GDM1 (cell line): ENCODE data around the gene RPL9.
"Not testable (repeated sequence)": the region's sequence is repeated elsewhere in the genome, so short reads cannot be mapped to it uniquely, and the experiment has no call there.

ENCODE experiments used
- DNase-seq: peaks from one replicate; lab custom pipeline; 2025; lab: John Stamatoyannopoulos, UW

The RPL9 gene

DNA sequence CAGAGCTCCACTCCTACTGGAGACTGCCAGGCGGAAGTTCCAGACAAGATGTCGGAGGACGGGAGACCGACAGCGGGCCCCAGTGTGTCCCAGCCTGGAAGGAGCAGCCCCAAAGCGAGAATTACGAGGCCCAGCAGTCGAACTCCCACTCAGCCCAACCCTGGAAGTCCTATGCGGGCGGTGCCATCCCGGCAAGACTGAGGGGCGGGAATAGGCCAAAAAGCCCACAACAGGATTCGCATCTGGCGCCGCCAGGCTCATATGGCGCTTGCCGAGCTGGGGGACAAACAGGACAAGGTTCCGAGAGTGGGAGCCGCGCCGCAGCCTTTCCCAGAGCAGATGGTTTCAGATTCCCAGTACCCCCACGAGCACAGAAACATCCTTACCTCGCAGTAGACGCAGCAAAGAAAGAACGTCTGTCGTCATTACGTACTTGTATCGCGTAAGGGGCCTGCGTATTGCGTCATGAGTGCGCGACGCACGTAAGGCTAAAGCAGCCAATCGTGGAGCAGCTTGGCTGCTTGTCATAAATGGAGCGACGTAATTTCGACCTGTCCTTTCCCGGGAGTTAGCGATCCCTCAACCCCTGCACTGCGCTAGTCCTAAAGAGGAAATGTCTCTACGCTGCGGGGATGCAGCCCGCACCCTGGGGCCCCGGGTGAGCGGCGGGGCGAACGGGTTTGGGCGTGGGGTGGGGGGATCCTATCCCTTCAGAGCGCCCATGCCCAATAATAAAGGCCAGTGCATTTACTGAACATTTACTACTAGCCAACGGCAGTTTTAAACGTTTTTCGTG, at the start of gene RPL9, which contains the start of gene LIAS:
RPL9 (minus strand) TSS at position 418 of the 796 bp plus-strand sequence. CDS start 483 bp downstream, outside the sequence.
LIAS (plus strand) TSS at position 552 of the 796 bp plus-strand sequence; CDS start at position 614, 62 bp downstream.
- peak; percentile 97 for DNase-seq

GRCh38 chr4:39505581-39505980, 46.9 kb upstream of the RPL9 start:
- DNase-seq, result no peak

- no peak for DNase-seq
Observed at GRCh38 chr4:39504538-39504937, 45.8 kb upstream of the RPL9 start.

- not testable (repeated sequence) for DNase-seq
Observed at GRCh38 chr4:39502664-39503035, 43.9 kb upstream of the RPL9 start.

DNA sequence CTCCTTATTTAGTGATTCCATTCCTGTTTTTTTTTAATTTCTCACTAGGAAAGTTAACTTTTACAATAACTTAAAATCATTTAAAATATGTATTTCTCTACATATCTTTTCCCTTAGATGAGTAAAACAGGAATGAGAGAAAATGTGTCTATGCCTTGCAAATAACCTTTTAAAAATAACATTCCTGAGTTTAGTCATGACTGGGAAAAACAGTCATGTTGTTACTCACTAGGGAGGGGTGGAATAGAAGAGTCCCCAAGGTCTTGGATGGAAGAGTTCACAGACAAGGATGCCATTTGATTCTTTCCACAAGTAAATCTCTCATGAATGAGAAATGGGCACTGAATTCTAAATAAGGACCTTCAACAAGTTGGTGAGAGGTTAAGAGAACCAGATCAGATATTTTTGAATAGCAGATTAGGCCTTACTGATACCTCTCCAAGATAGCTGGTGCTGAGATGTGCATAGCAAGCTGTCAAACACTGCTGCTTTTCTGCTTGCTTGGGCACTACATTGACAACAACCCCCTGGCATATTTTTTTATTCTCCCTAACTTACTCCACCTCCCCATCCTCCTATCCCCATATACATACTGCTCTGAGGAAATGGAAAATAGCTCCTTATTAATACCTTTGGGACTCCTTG, 43.4 kb upstream of the RPL9 start:
- DNase-seq, result no peak

GRCh38 chr4:39498727-39499020, 40.0 kb upstream of the RPL9 start:
- DNase-seq, result no peak

GRCh38 chr4:39497909-39498726, 39.4 kb upstream of the RPL9 start:
- DNase-seq, result no peak

DNA sequence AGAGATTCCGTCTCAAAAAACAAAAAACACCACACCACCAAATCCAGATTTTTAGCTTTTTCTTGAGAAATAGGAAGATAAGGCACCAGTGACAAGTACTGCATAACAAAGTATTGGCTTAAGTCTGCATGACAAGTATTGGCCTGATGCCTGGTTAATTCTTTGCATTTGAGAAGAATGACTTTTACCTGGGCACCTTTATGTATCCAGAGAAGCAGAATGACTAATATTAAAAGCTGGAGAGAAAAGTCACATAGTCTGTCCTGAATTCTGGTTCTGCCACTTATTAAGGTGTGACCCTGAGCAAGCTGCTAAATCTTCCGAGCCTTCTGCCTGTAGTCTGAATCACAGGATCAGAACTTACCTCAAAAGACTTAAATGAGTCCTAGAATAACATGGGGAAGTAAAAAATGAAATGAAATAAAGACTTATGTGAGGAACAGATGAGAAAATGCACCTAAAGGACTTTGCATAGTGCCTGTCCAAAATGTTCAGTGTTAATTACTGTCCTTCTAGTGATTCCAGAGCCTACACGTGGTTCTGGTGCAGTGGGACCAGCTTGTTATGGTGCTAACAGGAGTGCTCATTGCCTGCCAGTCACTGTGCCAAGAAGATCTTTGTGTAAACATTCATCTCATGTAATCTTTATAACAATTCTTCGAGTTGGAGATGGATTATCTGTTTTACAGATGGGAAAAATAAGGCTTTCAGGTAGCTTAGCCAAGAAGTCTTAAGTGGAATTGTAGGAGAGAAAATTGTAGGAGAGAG, 36.9 kb upstream of the RPL9 start:
- DNase-seq, result no peak

GRCh38 chr4:39494354-39494753, 35.6 kb upstream of the RPL9 start:
- DNase-seq, result no peak

DNA sequence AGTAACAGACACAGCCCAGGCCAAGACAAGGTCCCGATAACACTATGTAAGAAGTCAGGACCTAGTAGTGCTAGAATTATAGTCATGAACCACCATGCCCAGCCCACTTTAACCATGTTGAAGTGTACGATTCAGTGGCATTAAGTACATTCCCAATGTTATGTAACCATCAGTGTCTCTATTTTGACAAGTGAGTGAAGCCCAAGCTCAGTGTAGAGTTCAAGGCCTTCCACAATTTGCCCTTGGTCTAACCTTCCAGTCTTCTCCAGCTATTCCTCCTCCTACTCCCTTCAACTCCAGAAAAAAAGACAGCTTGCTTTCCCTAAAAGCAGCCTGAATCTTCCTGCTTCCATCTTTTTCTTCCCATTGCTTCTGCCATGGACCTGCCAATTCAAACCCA, 31.6 kb upstream of the RPL9 start:
- no peak for DNase-seq

DNA sequence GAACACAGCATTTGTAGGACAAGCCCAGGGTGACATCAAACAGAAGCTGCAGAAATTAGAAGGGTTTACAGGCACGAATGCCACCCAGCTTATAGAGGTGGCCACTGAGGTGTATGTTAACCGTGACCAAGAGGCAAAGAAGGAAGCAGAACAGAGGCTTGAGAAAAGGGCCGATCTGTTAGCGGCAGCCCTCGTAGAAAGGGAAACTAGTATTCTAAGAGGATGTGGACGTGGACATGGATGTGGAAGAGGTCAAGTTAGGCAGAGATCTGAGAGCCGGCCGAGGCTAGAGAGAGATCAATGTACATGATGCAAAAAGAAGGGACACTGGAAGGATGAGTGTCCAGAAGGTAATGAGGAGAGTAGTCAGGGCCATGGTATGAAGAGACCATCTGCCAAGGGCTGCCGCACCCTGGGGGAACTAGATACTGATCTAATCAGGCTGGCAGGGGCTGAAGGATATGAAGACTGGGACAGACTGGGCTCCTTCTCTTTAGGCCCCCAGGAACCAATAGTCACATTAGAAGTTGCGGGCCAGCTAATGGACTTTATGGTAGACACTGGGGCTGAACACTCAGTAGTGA, 27.6 kb upstream of the RPL9 start:
- no peak for DNase-seq

DNA sequence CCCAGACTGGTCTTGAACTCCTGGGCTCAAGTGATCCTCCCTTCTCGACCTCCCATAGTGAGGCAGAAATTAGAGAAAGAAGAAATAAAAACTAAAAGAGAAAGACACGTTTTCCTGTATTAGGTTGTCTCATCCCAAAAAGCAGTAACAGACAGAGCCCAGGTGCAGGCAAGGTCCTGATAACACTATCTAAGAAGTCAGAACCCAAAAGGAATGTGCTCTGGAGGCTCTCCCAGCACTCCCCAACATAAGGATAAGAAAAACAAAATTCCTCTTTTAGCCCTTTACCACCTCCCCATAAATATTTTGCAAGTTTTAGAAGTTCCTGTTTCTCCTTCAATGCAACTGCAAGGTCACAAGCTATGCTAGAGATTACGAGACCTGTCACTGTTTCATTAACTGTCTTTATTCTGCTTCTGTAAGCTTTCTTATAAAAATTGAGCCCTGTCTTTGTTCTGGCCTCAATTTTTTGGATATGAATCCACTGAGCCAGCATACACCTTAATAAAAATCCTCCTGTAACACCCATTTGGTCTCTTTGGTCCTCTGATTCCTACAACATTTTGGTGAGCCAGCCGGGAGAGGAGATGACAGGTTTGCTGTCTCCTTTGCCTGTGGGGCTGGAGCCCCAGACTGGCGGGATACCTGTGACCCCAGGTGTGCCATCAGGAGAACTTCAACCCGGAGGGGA, 26.0 kb upstream of the RPL9 start:
- DNase-seq, result no peak

GRCh38 chr4:39480902-39481695, 22.4 kb upstream of the RPL9 start:
- DNase-seq, result no peak

GRCh38 chr4:39480251-39480650, 21.5 kb upstream of the RPL9 start:
- no peak for DNase-seq

DNA sequence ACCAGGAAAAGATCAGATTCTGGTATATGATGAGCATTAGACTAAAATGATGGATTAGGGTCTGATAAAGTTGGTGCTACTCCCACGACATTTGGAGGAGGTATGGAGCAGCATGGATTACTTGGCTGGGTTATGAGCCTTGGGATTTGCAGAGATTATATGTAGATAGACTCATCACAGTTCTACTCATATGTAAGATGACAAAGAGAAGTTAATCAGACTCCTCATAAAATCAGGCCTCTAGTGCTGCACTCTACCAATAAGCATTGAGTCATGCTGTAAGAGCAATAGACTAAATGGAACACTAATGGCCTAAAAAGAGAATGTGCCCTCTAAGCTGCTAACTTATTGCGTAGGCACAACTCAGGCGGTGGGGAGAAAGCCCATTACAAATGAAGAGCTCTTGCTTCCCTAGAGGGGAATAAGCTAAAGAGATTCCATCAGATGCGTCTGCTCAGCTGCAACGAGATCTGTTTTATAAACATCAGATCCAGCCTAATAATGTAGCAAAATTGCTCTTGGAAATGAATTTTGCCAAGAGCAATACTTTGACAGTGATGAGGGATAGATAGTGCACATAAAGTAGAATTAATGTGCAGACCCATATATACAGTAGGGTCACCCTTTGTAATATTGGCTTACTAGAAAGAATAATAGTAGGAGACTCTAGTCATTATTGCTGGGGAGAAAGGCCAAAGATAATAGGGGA, 17.6 kb upstream of the RPL9 start:
- DNase-seq, result no peak

DNA sequence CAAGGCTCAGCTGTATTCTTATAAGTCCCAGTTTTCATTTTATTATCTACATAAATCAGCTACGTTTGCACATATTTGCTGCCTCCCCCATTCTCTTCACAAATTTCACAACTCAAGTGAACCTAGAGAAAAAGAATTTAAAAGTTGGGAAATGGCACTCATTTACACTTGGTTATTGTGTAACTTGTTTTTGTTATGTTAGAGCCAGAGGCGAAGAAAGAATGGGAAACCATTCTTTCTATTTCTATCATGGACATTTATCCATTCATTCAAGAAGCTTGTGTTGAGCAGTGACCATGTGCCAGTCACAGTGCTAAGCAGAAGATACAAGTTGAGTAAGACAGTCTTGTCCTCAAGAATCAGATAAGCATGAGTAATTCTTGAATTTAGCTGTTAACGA, 13.7 kb upstream of the RPL9 start:
- no peak for DNase-seq

- DNase-seq, result no peak
Observed at GRCh38 chr4:39470402-39470801, 11.7 kb upstream of the RPL9 start.

DNA sequence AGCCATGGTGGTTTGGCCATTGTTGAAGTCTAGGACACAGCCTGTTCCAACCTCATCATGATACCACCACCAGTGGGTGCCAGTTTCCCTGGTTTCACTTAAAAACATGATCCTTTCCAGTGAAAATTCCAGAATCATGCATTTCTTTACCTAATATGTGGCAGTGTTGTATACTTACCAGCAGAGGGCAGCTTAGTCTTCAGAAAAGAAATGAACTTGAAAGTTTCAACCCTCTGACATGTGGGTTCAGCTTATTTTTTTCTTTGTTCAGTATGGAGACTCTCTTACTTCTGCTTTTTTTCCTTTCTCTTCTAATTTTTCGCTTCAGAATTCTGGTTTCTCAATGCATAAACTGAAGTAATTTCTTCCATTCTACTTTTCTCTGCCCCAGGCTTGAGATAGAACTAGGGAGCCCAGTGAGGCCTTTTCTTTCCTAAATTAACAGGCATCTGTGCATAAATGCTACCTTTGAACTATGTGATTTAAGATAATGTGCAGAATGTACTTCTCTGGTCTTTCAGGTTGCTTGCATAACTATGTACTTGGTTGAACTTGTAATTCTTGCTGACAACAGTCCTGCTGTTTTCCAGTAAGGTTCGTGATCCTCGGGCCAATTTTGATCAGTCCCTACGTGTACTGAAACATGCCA, 10.8 kb upstream of the RPL9 start:
- peak; percentile 54 for DNase-seq

DNA sequence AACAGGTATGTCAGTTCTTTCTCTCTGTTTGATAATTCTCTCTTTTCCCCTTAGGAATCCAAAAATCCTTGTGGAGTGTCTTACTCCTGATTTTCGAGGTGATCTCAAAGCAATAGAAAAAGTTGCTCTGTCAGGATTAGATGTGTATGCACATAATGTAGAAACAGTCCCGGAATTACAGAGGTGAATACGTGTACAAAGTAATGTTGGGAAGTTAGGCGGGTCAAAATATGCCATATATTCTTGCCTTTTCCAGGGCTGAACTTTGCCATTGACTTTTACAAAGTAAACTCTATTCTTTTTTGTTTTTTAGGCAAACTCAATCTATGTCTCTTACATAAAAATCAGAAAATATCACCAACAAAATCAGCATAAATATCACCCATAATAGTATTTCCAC, 8.7 kb upstream of the RPL9 start:
- DNase-seq, result no peak
